Nucleus accumbens (tissue), 56 donors: ENCODE measurements around the gene CERS3.

Experiments used
- DNase-seq, 56 donors: peaks; one replicate each; lab custom pipeline; 2025; lab: John Stamatoyannopoulos, UW

Gene CERS3

DNA sequence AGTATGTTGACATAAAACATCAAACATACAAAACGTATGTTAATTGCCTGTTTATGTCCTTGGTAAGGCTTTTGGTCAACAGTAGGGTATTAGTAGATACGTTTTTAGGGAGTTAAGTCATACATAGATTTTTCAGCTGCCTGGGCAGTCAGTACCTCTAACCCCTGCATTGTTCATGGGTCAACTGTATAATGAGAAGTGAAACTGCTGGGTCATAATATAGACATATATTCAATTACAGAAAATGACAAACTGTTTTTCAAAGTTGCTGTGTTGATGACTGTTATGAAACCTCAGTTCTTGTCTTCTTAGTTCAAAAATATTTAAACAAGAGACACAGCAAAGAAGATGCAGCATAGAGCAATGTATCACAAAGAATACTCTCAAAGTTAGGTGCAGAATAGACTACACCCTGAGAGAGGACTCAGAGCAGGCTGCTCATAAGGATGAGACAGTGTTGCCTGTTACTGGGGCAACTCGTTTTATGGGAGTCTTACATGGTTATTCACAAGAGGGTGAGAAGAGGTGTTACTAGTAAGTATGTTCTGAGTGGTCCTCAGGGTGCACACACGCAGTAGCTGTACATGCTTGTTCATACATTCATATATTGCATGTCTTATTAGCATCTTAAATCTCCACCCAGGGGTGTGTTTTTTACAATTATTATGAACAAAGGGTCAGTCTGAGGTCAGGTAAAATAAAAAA is 133.9 kb downstream of the CERS3 start:
- no peak for DNase-seq

GRCh38 chr15:100393008-100393407 is 135.7 kb downstream of the CERS3 start:
- no peak for DNase-seq

DNA sequence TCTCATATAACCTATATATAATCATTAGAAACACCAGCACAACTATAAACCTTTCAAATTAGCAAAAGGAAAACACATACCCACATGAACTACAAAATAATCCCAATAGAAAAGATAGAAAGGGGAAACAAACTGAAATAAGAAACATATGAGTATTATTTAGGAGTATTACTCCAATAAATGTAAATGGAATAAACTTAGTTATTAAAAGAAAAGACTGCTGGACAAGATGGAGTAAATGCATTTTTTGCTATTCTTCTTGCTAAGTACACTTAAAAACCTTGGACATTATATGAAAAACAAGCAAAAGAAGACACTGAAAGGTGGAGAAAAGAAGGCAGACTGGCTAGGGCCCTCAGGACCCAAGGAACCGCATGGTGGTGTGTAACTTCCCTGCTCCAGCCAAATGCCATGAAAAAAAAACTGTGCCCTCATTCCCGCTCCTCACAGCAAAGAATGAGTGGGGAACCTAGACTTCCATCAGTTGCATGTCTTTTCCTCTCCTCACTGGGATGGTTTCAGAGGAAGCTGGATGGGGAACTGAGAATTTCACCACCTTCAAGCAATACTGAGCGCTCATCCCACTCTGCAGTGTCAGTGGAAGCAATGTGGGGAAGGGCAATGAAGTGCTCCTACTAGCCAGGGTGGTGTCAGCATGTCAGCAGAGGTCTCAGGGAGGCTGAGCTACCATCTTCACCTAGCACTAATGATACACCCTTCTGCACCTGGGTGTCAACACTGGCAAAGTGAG is 143.3 kb downstream of the CERS3 start:
- no peak for DNase-seq

- DNase-seq, result no peak
Observed at GRCh38 chr15:100384108-100384410, 144.7 kb downstream of the CERS3 start.

- peak in 5 of 56 donors; percentile 4 to 21 (median 9) for DNase-seq
Observed at GRCh38 chr15:100383302-100384107, 145.2 kb downstream of the CERS3 start.

DNA sequence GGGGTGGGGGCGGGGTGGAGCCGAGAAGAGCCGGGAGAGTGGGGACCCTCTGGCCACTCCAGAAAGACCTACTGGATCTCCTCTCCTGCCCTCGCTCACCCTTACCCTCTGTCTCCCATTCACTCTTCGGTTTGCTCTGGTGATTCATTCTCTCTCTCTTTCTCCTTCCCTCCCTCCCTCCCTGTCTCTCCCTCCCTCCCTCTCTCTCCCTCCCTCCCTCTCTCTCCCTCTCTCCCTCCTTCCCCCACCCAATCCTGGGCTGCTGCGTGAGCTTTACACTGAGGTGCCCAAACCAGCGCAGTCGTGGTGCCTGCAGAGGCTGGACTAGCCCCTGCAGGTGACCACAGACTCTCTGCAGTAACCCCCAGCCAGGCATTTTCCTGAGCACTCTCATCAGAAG is 154.8 kb downstream of the CERS3 start:
- DNase-seq, result no peak

GRCh38 chr15:100373120-100373896 is 155.4 kb downstream of the CERS3 start:
- DNase-seq, result no peak

GRCh38 chr15:100372739-100373119 is 156.0 kb downstream of the CERS3 start:
- DNase-seq, result no peak

DNA sequence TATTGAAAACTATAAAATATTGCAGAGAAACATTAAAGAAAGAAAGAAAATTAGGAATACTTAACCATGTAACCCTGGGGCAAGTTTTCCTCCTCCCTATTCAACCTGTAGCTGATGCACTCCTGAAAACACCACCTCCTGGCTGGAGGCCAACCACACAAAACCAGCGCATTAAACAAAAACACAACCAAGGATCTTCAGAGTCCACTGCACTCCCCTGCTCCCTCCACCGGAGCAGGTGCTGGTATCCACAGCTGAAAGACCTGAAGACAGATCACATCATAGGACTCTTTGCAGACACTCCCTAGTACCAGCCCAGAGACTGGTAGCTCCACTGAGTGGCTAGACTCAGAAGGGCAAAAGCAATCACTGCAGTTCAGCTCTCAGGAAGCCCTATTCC is 173.4 kb downstream of the CERS3 start:
- no peak for DNase-seq

- no peak for DNase-seq
Observed at GRCh38 chr15:100353449-100353848, 175.3 kb downstream of the CERS3 start.

DNA sequence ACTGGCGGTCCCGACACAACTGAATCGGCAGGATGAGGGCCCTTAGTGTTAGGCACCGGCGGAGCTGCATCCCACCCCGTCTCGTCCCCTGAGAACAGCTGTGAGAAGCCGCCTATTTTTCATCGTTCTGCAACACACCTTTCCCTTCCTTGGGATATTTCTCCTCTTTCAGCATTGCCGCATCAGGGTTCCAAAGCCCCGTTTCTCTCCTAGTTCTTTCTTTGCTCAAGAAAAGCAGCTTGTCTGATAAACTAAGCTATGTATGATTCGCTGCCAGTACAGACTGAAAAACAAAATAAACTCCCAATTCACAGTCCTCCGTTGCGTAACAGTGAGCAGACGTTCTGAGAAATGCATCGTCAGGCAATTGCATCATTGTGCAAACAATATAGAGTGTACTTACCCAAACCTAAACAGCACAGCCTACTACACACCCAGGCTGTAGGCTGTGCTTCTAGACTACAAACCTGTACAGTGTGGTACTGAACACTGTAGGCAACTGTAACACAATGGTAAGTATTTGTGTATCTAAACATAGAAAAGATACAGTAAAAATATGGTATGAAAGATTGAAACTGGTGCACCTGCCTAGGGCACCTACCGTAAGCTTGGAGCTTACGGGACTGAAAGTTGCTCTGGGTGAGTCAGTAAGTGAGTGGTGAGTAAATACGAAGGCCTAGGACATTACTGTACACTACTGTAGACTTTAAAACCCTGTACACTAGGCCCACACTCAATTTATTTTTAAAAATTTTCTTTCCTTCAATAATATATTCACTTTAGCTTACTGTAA is 178.1 kb downstream of the CERS3 start:
- no peak for DNase-seq
